PC-9 (cell line): ENCODE measurements around the gene UST. TPM values are rescaled to one million over a fixed set of nuclear protein-coding genes. Genes with fewer than 3 reads are reported as not detected.

Source experiments
- BruUV-seq: library from RNA; stranded (reverse); fragments of 400-500 nt; replicated peaks from 2 replicates; lab custom pipeline; 2021; lab: Mats Ljungman, UMichigan
- CTCF ChIA-PET: fragments of 300-600 bp; sonication (Branson Sonifier 250); formaldehyde crosslinking; loops from one replicate; lab custom pipeline; 2022; ENCODE audit warnings: antibody characterized with exemption; lab: Charles Lee
- POLR2A ChIA-PET: fragments of 300-600 bp; sonication (Branson Sonifier 250); formaldehyde crosslinking; loops from one replicate; lab custom pipeline; 2022; ENCODE audit warnings: antibody characterized with exemption; ENCODE audit not compliant: unreplicated experiment; lab: Charles Lee
- DNase-seq, 2 experiments: peaks; one replicate each; pipeline versions ENCODE4 v3.0.0 to v3.0.0-alpha.2; 2015 to 2022; ENCODE audit warnings: mixed read lengths in 1 of 2
- H2AFZ ChIP-seq: fragments of 200-600 bp; sonication (generic); 2 replicates; pipeline ENCODE4 v1.8.1; 2017; ENCODE audit warnings: antibody characterized with exemption
- H3F3A ChIP-seq: fragments of 200-600 bp; sonication (generic); 2 replicates; pipeline ENCODE4 v1.8.1; 2017; ENCODE audit warnings: antibody characterized with exemption, mild to moderate bottlenecking, low read depth; ENCODE audit not compliant: insufficient read depth
- H3K27ac ChIP-seq: fragments of 200-600 bp; sonication (generic); 2 replicates; pipeline ENCODE4 v1.6.1; 2016; ENCODE audit warnings: mixed run types
- H3K27me3 ChIP-seq: fragments of 200-600 bp; sonication (generic); 2 replicates; pipeline ENCODE4 v1.6.1; 2016; ENCODE audit warnings: low read depth, mixed run types; ENCODE audit not compliant: insufficient read depth
- H3K36me3 ChIP-seq: fragments of 200-600 bp; sonication (generic); 2 replicates; pipeline ENCODE4 v1.6.1; 2016; ENCODE audit warnings: low read depth, mixed run types
- H3K4me1 ChIP-seq: fragments of 200-600 bp; sonication (generic); replicated peaks from 2 replicates; pipeline ENCODE4 v1.6.1; 2016; ENCODE audit warnings: mixed run types; ENCODE audit not compliant: insufficient read depth
- H3K4me2 ChIP-seq: fragments of 200-600 bp; sonication (generic); 2 replicates; pipeline ENCODE4 v1.6.1; 2017; ENCODE audit warnings: mixed run types
- H3K4me3 ChIP-seq: fragments of 200-600 bp; sonication (generic); 2 replicates; pipeline ENCODE4 v1.6.1; 2016; ENCODE audit warnings: mixed run types
- H3K79me2 ChIP-seq: fragments of 200-600 bp; sonication (generic); 2 replicates; pipeline ENCODE4 v1.6.1; 2017; ENCODE audit warnings: low read depth, mixed run types
- H3K9me2 ChIP-seq: fragments of 200-600 bp; sonication (generic); 2 replicates; pipeline ENCODE4 v1.8.1; 2017; ENCODE audit warnings: mild to moderate bottlenecking; ENCODE audit not compliant: insufficient read depth
- H3K9me3 ChIP-seq: fragments of 200-600 bp; sonication (generic); 2 replicates; pipeline ENCODE4 v1.8.1; 2016; ENCODE audit warnings: low read depth; ENCODE audit not compliant: insufficient read depth
- H4K20me1 ChIP-seq: fragments of 200-600 bp; sonication (generic); 2 replicates; pipeline ENCODE4 v1.8.1; 2017; ENCODE audit not compliant: insufficient read depth
- CTCF ChIP-seq: fragments of 200-600 bp; sonication (generic); conservative IDR thresholded peaks from 2 replicates; pipeline ENCODE4 v1.6.1; 2017; ENCODE audit warnings: mixed run types, antibody characterized with exemption, mild to moderate bottlenecking, moderate library complexity
- EZH2 ChIP-seq: fragments of 200-600 bp; sonication (generic); IDR thresholded peaks from 2 replicates; pipeline ENCODE4 v1.8.0; 2017; ENCODE audit warnings: antibody characterized with exemption, low read depth
- intact Hi-C: fragments of 100-400 bp; cut with micrococcal nuclease; formaldehyde crosslinking; loops from one replicate; pipeline ENCODE4 v1.10.0; 2022; ENCODE audit not compliant: unreplicated experiment
- total RNA-seq: library from RNA; stranded (reverse); gene quantifications from 2 replicates; pipeline ENCODE4 v1.2.3, GENCODE V29; 2021

UST gene
- total RNA-seq, 1 experiment from 2014 or later = 4.2 TPM

GRCh38 chr6:148927586-148927985 is 180.8 kb downstream of the UST start:
- ChIA-PET CTCF (no interaction called here), POLR2A (no interaction called here)
- no peak overlapping the region for H3K4me2 ChIP-seq
- intact Hi-C loops = no loop called here
- H3K36me3 ChIP-seq = no peaks in the 10 kb centered on the region
- H4K20me1 ChIP-seq = no peaks in the 10 kb centered on the region
- no peaks in the 10 kb centered on the region for H3K27me3 ChIP-seq
- no peak overlapping the region for H3K27ac ChIP-seq
- H3K9me3 ChIP-seq = no peaks in the 10 kb centered on the region
- DNase-seq = no peak
- no peaks in the 10 kb centered on the region for H3F3A ChIP-seq
- H2AFZ ChIP-seq = no peak overlapping the region
- no peaks in the 10 kb centered on the region for H3K9me2 ChIP-seq
- H3K4me1 ChIP-seq = no peaks in the 10 kb centered on the region
- H3K79me2 ChIP-seq = no peaks in the 10 kb centered on the region
- no peak overlapping the region for H3K4me3 ChIP-seq
- TF ChIP-seq EZH2 = no peak
- TF ChIP-seq CTCF = no peak
- no TSS peak for BruUV-seq

- TF ChIP-seq CTCF (no peak), EZH2 (no peak)
- no peaks in the 10 kb centered on the region for H3K9me3 ChIP-seq
- no TSS peak for BruUV-seq
- H3K4me3 ChIP-seq = no peak overlapping the region
- CTCF ChIA-PET = no interaction called here
- no peak overlapping the region for H3K27ac ChIP-seq
- POLR2A ChIA-PET = no interaction called here
- H3K79me2 ChIP-seq = no peaks in the 10 kb centered on the region
- no peak overlapping the region for H2AFZ ChIP-seq
- H3K36me3 ChIP-seq = no peaks in the 10 kb centered on the region
- intact Hi-C loops = no loop called here
- no peaks in the 10 kb centered on the region for H4K20me1 ChIP-seq
- no peaks in the 10 kb centered on the region for H3K4me1 ChIP-seq
- H3K27me3 ChIP-seq = no peaks in the 10 kb centered on the region
- DNase-seq = no peak
- H3K9me2 ChIP-seq = no peaks in the 10 kb centered on the region
- H3F3A ChIP-seq = no peaks in the 10 kb centered on the region
- no peak overlapping the region for H3K4me2 ChIP-seq
Measured at GRCh38 chr6:148928811-148929210, 182.0 kb downstream of the UST start.

- no peak overlapping the region for H3K4me3 ChIP-seq
- no peaks in the 10 kb centered on the region for H3K9me3 ChIP-seq
- H3K36me3 ChIP-seq = no peaks in the 10 kb centered on the region
- no peaks in the 10 kb centered on the region for H3K4me1 ChIP-seq
- no peaks in the 10 kb centered on the region for H3K79me2 ChIP-seq
- TF ChIP-seq CTCF (no peak), EZH2 (no peak)
- no peak overlapping the region for H2AFZ ChIP-seq
- ChIA-PET POLR2A (no interaction called here), CTCF (no interaction called here)
- intact Hi-C loops = no loop called here
- no peak overlapping the region for H3K4me2 ChIP-seq
- DNase-seq = no peak
- no peak overlapping the region for H3K27ac ChIP-seq
- no TSS peak for BruUV-seq
- H3K27me3 ChIP-seq = no peaks in the 10 kb centered on the region
- H3F3A ChIP-seq = no peaks in the 10 kb centered on the region
- H3K9me2 ChIP-seq = no peaks in the 10 kb centered on the region
- no peaks in the 10 kb centered on the region for H4K20me1 ChIP-seq
Measured at GRCh38 chr6:148932208-148932607, 185.4 kb downstream of the UST start.
